DND-41 (cell line): ENCODE measurements around the gene NECAB3.

Experiments used
- EZH2 ChIP-seq: IDR thresholded peaks from 3 replicates; pipeline ENCODE4 v1.6.1; 2012; ENCODE audit warnings: borderline replicate concordance, low read depth, mild to moderate bottlenecking, moderate library complexity, low read length, inconsistent platforms; ENCODE audit not compliant: severe bottlenecking
- TF ChIP-seq, protein P1 (sequence below): IDR thresholded peaks from 2 replicates; pipeline ENCODE4 v1.5.1; 2012; ENCODE audit warnings: borderline replicate concordance, low read length, moderate library complexity, mild to moderate bottlenecking; ENCODE audit not compliant: poor library complexity, severe bottlenecking; ENCODE audit errors: extremely low read depth

DNA sequence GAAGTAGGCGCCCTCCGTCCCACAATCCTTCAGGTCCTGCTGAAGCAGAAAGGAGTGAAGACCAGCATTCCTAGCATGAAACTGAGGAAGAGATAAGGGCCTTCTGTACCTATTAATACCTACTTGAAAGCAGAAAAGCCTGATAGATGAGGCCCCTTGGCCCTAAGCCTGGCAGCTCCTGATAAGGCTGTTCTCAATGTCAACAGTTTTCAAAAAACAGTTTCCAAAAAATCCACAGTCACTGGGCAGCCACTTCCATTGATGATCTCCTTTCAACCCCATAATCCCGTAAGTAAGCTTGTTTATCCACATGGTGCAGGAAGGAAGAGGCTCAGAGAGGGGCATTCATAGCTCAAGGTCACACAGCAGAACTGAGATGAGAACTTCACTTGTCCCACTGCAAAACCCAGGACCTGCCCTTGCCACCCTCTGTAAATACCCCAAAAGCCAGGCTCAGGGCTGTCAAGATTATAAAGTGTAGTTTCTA, 14.8 kb upstream of the NECAB3 start:
- TF ChIP-seq, protein P1, sequence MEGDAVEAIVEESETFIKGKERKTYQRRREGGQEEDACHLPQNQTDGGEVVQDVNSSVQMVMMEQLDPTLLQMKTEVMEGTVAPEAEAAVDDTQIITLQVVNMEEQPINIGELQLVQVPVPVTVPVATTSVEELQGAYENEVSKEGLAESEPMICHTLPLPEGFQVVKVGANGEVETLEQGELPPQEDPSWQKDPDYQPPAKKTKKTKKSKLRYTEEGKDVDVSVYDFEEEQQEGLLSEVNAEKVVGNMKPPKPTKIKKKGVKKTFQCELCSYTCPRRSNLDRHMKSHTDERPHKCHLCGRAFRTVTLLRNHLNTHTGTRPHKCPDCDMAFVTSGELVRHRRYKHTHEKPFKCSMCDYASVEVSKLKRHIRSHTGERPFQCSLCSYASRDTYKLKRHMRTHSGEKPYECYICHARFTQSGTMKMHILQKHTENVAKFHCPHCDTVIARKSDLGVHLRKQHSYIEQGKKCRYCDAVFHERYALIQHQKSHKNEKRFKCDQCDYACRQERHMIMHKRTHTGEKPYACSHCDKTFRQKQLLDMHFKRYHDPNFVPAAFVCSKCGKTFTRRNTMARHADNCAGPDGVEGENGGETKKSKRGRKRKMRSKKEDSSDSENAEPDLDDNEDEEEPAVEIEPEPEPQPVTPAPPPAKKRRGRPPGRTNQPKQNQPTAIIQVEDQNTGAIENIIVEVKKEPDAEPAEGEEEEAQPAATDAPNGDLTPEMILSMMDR: no peak
- TF ChIP-seq EZH2: no peak
